Breast epithelium (tissue), 4 donors: Measurements from ENCODE around the gene ESYT2. TPM values are rescaled to one million over a fixed set of nuclear protein-coding genes. Genes with fewer than 3 reads are reported as not detected.

Experiments used
- DNase-seq, 2 donors: peaks; one replicate each; pipeline ENCODE4 v3.0.0-alpha.2; 2019; ENCODE audit warnings: low spot score in 2 of 2
- H3K27ac ChIP-seq, 2 donors: fragments of 200-600 bp; sonication (generic) in 1 of 2; one replicate each; pipeline ENCODE4 v1.5.1; 2016 to 2019; ENCODE audit warnings: mild to moderate bottlenecking in 1 of 2
- H3K27me3 ChIP-seq, 2 donors: fragments of 200-600 bp; sonication (generic) in 1 of 2; one replicate each; pipeline versions ENCODE4 v1.5.1 to v1.6.0; 2017 to 2019; ENCODE audit warnings: control low read depth in 1 of 2, mild to moderate bottlenecking in 1 of 2
- H3K36me3 ChIP-seq: fragments of 200-600 bp; one replicate; pipeline ENCODE4 v1.5.1; 2019
- H3K4me1 ChIP-seq, 2 donors: fragments of 200-600 bp; sonication (generic); one replicate each; pipeline ENCODE4 v1.5.1; 2016 to 2019; ENCODE audit warnings: control low read depth in 1 of 2
- H3K4me3 ChIP-seq, 3 donors: fragments of 200-600 bp; sonication (generic); 1 replicate in 2 of 3; 2 replicates in 1 of 3; pipeline ENCODE4 v1.5.1; 2016 to 2019; ENCODE audit warnings: mild to moderate bottlenecking in 3 of 3, moderate library complexity in 2 of 3
- H3K9me3 ChIP-seq, 2 donors: fragments of 200-600 bp; sonication (generic) in 1 of 2; one replicate each; pipeline ENCODE4 v1.5.1; 2016 to 2019; ENCODE audit warnings: control low read depth in 1 of 2
- CTCF ChIP-seq, 3 donors: fragments of 450-650 bp; IDR thresholded peaks; one replicate each; pipeline ENCODE4 v1.5.1; 2016 to 2017; ENCODE audit warnings: antibody characterized with exemption in 3 of 3, mild to moderate bottlenecking in 3 of 3, moderate library complexity in 3 of 3
- POLR2A ChIP-seq: fragments of 450-650 bp; IDR thresholded peaks from one replicate; pipeline ENCODE4 v1.6.1; 2016; ENCODE audit warnings: antibody characterized with exemption, mild to moderate bottlenecking, moderate library complexity
- POLR2AphosphoS5 ChIP-seq, 3 donors: sonication (generic); formaldehyde crosslinking; IDR thresholded peaks; one replicate each; pipeline ENCODE4 v1.6.1; 2017; ENCODE audit warnings: antibody characterized with exemption in 3 of 3
- intact Hi-C: fragments of 100-400 bp; cut with DNase I; formaldehyde crosslinking; loops from one replicate; pipeline ENCODE4 v1.15.1; 2023; ENCODE audit warnings: low total_unique reads
- total RNA-seq, 3 donors: library from RNA; depleted of rRNA; stranded (reverse); fragments of >200 nt; gene quantifications; one replicate each; pipeline ENCODE4 v1.1.0, GENCODE V29; 2016

The ESYT2 gene
- total RNA-seq, 3 donors from 2014 or later: 97.3 to 155 (median 115) TPM

- H3K4me3 ChIP-seq: no peak overlapping the region
- peaks cover 4% of the 10 kb centered on the region for H3K36me3 ChIP-seq
- no peaks in the 10 kb centered on the region for H3K9me3 ChIP-seq
- intact Hi-C loops: no loop called here
- no peak overlapping the region for H3K27ac ChIP-seq
- H3K4me1 ChIP-seq: no peaks in the 10 kb centered on the region
- no peak for DNase-seq
- no peaks in the 10 kb centered on the region for H3K27me3 ChIP-seq
- TF ChIP-seq POLR2AphosphoS5 (IDR thresholded peaks at IDR 0.05) (no peak), CTCF (IDR thresholded peaks at IDR 0.05) (no peak), POLR2A (no peak)
These were observed 89.2 kb downstream of the ESYT2 start for GRCh38 chr7:158740013-158740656.

GRCh38 chr7:158738841-158739240 lies 90.5 kb downstream of the ESYT2 start:
- intact Hi-C loops: no loop called here
- peaks cover 4% of the 10 kb centered on the region for H3K36me3 ChIP-seq

DNA sequence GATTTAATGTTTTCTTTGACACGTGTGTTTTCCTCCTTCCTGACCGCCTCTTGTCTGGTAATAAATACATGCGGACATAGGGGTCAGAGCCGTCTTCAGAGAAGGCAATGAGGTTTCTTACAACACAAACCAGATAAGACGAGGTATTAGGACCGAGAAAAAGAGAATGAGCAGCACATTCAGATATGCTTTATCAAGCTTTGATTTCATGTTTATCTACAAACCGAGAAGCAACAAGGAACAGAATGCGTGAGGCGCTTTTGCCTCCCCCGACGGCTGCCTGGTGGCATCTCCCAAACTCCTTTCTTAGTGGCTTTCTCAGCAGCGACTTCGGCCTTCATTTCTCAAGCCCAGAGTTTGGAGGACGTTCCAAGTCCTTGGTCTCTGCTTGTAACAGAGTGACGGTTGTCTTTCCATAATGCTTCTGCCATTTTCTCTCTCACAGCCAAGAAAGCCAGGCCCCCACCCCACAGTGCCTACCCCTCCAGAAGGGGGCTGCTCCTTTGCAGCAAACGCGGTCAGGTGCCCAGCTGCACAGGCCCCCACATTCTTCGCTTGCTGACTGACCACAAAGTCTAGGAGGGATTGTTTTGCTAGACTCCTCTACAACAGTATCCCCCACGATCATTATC lies 92.1 kb downstream of the ESYT2 start:
- no peak overlapping the region for H3K27ac ChIP-seq
- intact Hi-C loops: no loop called here

More at GRCh38 chr7:158738841-158739240, 90.5 kb downstream of the ESYT2 start:
- DNase-seq: no peak
- Histone ChIP-seq H3K4me3 (no peak overlapping the region), H3K27ac (no peak overlapping the region), H3K9me3 (no peaks in the 10 kb centered on the region), H3K4me1 (no peaks in the 10 kb centered on the region), H3K27me3 (no peaks in the 10 kb centered on the region)
- TF ChIP-seq POLR2AphosphoS5 (IDR thresholded peaks at IDR 0.05): no peak
- no peak for TF ChIP-seq CTCF (IDR thresholded peaks at IDR 0.05)
- TF ChIP-seq POLR2A: no peak

GRCh38 chr7:158735935-158736334 lies 93.4 kb downstream of the ESYT2 start:
- Histone ChIP-seq H3K27me3 (no peaks in the 10 kb centered on the region), H3K9me3 (no peaks in the 10 kb centered on the region), H3K27ac (no peak overlapping the region), H3K36me3 (no peaks in the 10 kb centered on the region), H3K4me1 (no peaks in the 10 kb centered on the region), H3K4me3 (no peak overlapping the region)
- TF ChIP-seq CTCF (IDR thresholded peaks at IDR 0.05): no peak
- no peak for TF ChIP-seq POLR2AphosphoS5 (IDR thresholded peaks at IDR 0.05)
- no peak for TF ChIP-seq POLR2A
- no peak for DNase-seq
- intact Hi-C loops: no loop called here

More for the DNA sequence above, 92.1 kb downstream of the ESYT2 start:
- no peak for DNase-seq
- TF ChIP-seq POLR2AphosphoS5 (IDR thresholded peaks at IDR 0.05) (no peak), CTCF (IDR thresholded peaks at IDR 0.05) (no peak), POLR2A (no peak)
- H3K4me3 ChIP-seq: no peak overlapping the region
- H3K36me3 ChIP-seq: no peaks in the 10 kb centered on the region
- H3K4me1 ChIP-seq: no peaks in the 10 kb centered on the region
- no peaks in the 10 kb centered on the region for H3K9me3 ChIP-seq
- H3K27me3 ChIP-seq: no peaks in the 10 kb centered on the region

- Histone ChIP-seq H3K27ac (no peak overlapping the region), H3K36me3 (no peaks in the 10 kb centered on the region), H3K4me3 (no peak overlapping the region), H3K4me1 (no peaks in the 10 kb centered on the region), H3K27me3 (no peaks in the 10 kb centered on the region), H3K9me3 (no peaks in the 10 kb centered on the region)
- DNase-seq: no peak
- TF ChIP-seq POLR2AphosphoS5 (IDR thresholded peaks at IDR 0.05) (no peak), POLR2A (no peak), CTCF (IDR thresholded peaks at IDR 0.05) (no peak)
- intact Hi-C loops: no loop called here
These were observed 94.4 kb downstream of the ESYT2 start for GRCh38 chr7:158734861-158735260.
